SK-N-MC (cell line): ENCODE measurements around the gene CCHCR1.

Experiments used
- EZH2 ChIP-seq: fragments of 200-600 bp; sonication (generic); IDR thresholded peaks from one replicate; pipeline ENCODE4 v1.6.1; 2017; ENCODE audit warnings: antibody characterized with exemption
- FOXP2 ChIP-seq: optimal IDR thresholded peaks from 2 replicates; pipeline ENCODE3; 2011; ENCODE audit warnings: mild to moderate bottlenecking, moderate library complexity; ENCODE audit not compliant: insufficient read depth; ENCODE audit errors: extremely low read length, control extremely low read depth
- POLR2AphosphoS5 ChIP-seq: IDR thresholded peaks from 2 replicates; pipeline ENCODE4 v1.6.1; 2012; ENCODE audit warnings: mild to moderate bottlenecking, low read depth, low read length, borderline replicate concordance

DNA sequence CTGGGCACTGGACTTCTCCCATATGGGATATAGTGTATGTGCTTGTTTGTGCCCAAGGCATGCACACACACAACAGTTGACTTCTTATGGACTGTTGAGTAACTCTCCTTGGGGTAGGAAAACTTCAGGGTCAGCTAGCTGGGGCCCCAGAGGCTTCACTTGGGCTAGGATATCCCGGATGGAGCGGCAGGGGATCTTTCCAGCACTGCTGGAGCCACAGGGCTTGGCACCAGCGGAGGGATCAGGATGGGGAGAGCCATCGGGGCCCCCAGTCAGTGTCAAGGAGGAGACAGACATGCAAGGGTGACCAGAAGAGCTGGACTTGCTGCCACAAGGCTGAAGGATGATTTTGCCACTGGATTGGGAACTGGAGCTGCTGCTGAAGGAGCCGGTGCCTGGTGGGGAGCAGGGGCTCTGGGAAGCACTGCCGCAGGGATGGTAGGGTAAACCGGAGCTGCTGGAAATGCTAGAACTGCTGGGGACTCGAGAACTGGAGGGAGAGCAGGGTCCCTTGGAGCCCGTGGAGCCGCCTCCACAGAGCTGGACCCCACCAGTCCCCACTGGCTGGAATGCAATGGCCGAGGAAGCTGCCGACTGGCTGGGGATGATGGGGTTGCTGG lies 41.6 kb downstream of the CCHCR1 start:
- TF ChIP-seq POLR2AphosphoS5 (no peak), EZH2 (no peak), FOXP2 (no peak)
